ENCODE data around the gene CYP46A1.

GRCh38 chr14:99757331-99758070 lies 73.4 kb downstream of the CYP46A1 start:
- TF ChIP-seq GATA2 (IDR thresholded peaks at IDR 0.05; ENCODE audit: low read depth, low read length) = no peak
- TF ChIP-seq GATA3 (IDR thresholded peaks at IDR 0.05; ENCODE audit: low read depth, low read length) = no peak
